ENCODE results near the gene C3. TPM values are rescaled to one million over a fixed set of nuclear protein-coding genes. Genes with fewer than 3 reads are reported as not detected.

C3 gene
- total and polyA plus RNA-seq, 2 of the 13 experiments (the other 11 are each of a cell fraction or from before 2014, with no cell fraction given) = 1,455 to 6,272 TPM

GRCh38 chr19:6753178-6754031, 33.0 kb upstream of the C3 start (continued):
- peak; percentile 96 for TF ChIP-seq ZFP91 (CRISPR knock-in tag; IDR thresholded peaks at IDR 0.05; ENCODE audit: borderline replicate concordance)
- TF ChIP-seq PCBP2 (optimal IDR thresholded peaks at IDR 0.05; ENCODE audit: low read depth, low read length, poor library complexity, severe bottlenecking) = no peak
- TF ChIP-seq THAP9 (CRISPR knock-in tag; IDR thresholded peaks at IDR 0.05; ENCODE audit: borderline replicate concordance) = peak; percentile 67; the same call in 1 of the 2 replicates
- 0 out of 2 replicates have a peak, but pooled peaks have one; percentile 11 for TF ChIP-seq ZNF362 (CRISPR knock-in tag; IDR thresholded peaks at IDR 0.05; ENCODE audit: borderline replicate concordance)
- TF ChIP-seq PPARG (CRISPR knock-in tag; conservative IDR thresholded peaks at IDR 0.05) = peak; percentile 77
- peak; percentile 76; the same call in 1 of the 2 replicates for TF ChIP-seq TFAP4 (IDR thresholded peaks at IDR 0.05; ENCODE audit: borderline replicate concordance, low read depth)
- 0 out of 2 replicates have a peak, but pooled peaks have one; percentile 49 for TF ChIP-seq NR1H2 (CRISPR knock-in tag; IDR thresholded peaks at IDR 0.05; ENCODE audit: borderline replicate concordance, low read depth)
- TF ChIP-seq HNF4G (IDR thresholded peaks at IDR 0.05; ENCODE audit: borderline replicate concordance, low read depth, low read length) = no peak; the same call in 1 of the 2 replicates
- TF ChIP-seq HNF4G (CRISPR knock-in tag; IDR thresholded peaks at IDR 0.05; ENCODE audit: borderline replicate concordance, low read depth) = no peak; the same call in 1 of the 2 replicates
- TF ChIP-seq KDM4B (CRISPR knock-in tag; IDR thresholded peaks at IDR 0.05) = peak; percentile 78; the same call in 1 of the 2 replicates
- TF ChIP-seq IRF1 (CRISPR knock-in tag; IDR thresholded peaks at IDR 0.05; ENCODE audit: low read depth) = no peak
- TF ChIP-seq ZNF513 (CRISPR knock-in tag; conservative IDR thresholded peaks at IDR 0.05) = no peak
- peak; percentile 38; the same call in 1 of the 2 replicates for TF ChIP-seq PITX1 (CRISPR knock-in tag; IDR thresholded peaks at IDR 0.05)
- peak; percentile 42; the same call in 1 of the 2 replicates for TF ChIP-seq REXO4 (CRISPR knock-in tag; IDR thresholded peaks at IDR 0.05; ENCODE audit: borderline replicate concordance)
- TF ChIP-seq ZNF546 (CRISPR knock-in tag; conservative IDR thresholded peaks at IDR 0.05) = 0 out of 2 replicates have a peak, but pooled peaks have one; percentile 22
- no peak for TF ChIP-seq SIX4 (CRISPR knock-in tag; IDR thresholded peaks at IDR 0.05)
- no peak for TF ChIP-seq NFRKB (IDR thresholded peaks at IDR 0.05)
